Retinal pigment epithelial cell (primary cell): Measurements from ENCODE around the gene ERC2.
"Not testable (repeated sequence)": the region's sequence is repeated elsewhere in the genome, so short reads cannot be mapped to it uniquely, and the experiment has no call there.

Experiments used
- DNase-seq: peaks from one replicate; pipeline ENCODE4 v3.0.0-alpha.2; 2010; ENCODE audit warnings: low read depth
- H3K4me3 ChIP-seq: 2 replicates; pipeline ENCODE4 v1.5.1; 2011; ENCODE audit warnings: mild to moderate bottlenecking, low read length, control low read depth, moderate library complexity
- TF ChIP-seq, protein P1 (sequence below): conservative IDR thresholded peaks from 2 replicates; pipeline ENCODE4 v1.5.1; 2011; ENCODE audit warnings: low read depth, low read length, control low read depth, inconsistent platforms

ERC2 gene

DNA sequence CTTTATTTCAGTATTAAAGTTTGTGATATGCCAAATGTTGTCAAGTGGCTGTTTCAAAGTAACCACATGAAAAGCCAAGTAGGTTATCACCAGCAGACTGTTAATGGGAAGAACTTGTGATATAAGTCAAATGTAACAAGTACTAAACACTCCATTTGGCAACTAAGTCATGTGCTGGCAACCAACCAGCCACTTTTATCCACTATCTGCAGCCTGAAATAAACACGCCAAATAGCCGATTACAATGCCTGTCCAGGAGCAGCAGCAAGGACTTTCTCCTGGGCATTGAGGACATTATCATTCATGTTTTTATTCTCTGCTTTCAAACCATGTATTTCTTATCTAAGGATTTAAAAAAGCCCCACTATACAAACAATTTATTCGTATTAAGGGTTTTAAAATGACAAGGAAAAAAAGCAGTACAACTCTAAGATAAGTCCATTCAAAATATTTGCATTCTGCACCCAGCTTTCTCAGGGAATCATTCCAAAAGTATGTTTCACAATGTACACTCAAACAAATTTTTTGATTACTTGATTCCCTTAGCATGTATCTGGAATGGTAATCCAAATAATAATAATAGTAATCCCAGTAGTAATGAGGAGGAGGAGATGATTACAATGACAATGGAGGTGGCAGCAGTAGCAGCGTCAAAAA, 448.6 kb downstream of the ERC2 start:
- DNase-seq: no peak
- H3K4me3 ChIP-seq: no peak overlapping the region
- TF ChIP-seq, protein P1, sequence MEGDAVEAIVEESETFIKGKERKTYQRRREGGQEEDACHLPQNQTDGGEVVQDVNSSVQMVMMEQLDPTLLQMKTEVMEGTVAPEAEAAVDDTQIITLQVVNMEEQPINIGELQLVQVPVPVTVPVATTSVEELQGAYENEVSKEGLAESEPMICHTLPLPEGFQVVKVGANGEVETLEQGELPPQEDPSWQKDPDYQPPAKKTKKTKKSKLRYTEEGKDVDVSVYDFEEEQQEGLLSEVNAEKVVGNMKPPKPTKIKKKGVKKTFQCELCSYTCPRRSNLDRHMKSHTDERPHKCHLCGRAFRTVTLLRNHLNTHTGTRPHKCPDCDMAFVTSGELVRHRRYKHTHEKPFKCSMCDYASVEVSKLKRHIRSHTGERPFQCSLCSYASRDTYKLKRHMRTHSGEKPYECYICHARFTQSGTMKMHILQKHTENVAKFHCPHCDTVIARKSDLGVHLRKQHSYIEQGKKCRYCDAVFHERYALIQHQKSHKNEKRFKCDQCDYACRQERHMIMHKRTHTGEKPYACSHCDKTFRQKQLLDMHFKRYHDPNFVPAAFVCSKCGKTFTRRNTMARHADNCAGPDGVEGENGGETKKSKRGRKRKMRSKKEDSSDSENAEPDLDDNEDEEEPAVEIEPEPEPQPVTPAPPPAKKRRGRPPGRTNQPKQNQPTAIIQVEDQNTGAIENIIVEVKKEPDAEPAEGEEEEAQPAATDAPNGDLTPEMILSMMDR: no peak

DNA sequence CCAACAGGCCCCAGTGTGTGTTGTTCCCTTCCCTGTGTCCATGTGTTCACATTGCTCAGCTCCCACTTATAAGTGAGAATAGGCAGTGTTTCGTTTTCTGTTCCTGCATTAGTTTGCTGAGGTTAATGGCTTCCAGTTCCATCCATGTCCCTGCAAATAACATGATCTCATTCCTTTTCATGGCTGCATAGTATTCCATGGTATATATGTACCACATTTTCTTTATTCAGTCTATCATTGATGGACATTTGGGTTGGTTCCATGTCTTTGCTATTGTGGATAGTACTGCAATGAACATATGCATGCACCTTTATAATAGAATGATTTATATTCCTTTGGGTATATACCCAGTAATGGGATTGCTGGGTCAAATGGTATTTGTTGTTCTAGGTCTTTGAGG, 452.9 kb downstream of the ERC2 start:
- H3K4me3 ChIP-seq, DNase-seq: not testable (repeated sequence)

DNA sequence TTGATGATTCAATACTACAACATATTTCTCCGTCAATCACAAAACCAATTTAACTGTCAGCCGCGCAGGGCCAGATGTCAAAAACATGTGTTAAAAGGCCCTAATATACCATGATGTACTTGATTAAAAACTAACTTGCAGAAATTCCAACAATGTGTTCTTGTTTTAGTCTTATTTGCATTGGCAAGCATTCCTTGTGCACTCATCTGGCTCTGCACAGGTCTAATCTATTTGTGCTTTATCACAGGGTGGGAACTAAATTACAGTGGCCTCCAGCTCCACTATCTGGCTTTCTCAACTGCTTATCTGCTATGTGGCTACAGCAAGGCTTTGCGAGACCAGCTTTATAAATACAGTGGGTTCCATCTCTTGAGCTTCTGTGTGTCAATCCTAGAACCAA, 455.5 kb downstream of the ERC2 start:
- H3K4me3 ChIP-seq: no peak overlapping the region
- TF ChIP-seq, protein P1: no peak
- no peak for DNase-seq

DNA sequence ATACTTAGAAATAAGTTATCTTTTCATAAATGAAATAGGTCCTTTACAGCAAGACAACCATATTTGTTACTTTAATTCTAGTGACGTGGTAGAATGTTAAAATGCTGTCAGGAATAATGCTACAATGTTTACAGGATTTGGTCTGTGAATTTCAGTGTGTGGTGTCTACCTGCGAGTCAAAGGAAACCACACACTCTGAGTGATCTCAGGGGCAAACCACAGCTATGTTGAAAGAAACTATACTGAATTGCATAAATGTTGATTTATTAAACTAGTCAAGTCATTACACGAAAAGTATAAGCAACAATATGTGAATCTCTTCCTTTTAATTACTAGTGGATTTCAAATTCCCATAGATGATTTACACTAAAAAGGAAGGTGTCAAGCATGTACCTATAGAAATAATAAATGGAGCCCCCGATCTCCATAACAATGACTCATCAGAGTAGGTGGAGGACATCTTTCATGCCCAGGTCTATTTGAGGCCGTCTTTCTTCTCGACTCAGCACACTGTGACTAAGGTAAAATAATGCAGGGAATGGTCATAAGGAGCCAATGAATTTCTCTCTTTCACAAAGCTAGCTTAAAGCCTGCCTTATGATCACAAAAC, 463.0 kb downstream of the ERC2 start:
- TF ChIP-seq, protein P1: no peak

DNA sequence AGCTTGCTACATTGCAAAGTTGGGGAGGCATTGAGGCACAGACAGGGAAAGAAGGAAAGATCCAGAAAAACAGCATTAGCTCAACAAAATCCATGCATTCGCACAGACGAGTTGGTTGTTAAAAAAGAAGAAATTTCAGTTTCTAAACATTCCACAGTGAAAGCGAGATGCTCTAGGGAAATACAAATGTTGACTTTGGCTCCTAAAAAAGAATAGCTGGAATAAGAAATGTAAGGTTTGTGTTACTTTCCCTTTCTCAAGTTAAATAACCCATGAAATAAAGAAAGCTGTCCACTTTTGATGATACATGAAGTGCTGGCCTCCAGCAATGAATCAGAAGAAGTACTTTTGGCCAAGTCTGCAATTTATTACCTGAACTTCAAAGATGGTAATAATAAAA, 465.1 kb downstream of the ERC2 start:
- no peak overlapping the region for H3K4me3 ChIP-seq
- DNase-seq: no peak
- TF ChIP-seq, protein P1: no peak

More for the DNA sequence above, 463.0 kb downstream of the ERC2 start:
- DNase-seq: no peak
- no peak overlapping the region for H3K4me3 ChIP-seq

DNA sequence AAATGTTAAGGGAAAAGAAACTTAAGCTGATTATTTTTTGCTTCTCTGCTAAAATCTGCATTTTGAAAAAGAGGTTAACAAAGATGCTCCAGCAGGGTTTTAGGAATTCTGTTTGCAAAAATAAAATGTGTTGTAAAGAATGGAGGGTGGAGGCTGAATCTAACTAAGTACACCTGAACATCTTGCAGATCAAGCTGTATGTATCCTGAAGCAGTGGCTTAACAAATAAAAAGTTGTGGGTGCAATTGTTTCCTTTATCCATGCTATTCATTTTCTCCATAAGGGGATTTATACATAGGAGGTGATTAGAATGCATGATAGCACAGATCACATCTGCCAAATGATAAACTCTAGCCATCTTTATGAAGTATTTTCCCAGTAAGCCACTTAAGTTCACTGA, 466.3 kb downstream of the ERC2 start:
- H3K4me3 ChIP-seq: no peak overlapping the region
- TF ChIP-seq, protein P1: no peak

DNA sequence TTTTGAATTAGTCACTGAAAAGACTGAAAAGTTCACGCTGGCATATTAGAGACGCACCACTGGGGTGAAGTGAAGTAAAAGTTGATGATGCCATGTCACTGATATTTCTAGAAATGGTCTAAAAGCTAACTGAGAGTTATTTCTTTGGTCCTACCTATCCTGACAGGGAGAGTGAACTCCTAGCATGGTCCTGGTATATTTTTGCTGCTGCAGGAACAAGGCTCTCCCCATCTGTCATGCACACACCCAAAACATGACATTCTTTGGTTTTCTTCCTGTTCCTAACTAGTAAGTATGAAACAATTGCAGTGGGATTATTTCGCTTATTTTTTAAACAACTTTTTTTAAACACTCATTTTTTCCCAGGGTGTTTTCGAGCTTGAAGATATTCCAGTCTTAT, 466.7 kb downstream of the ERC2 start:
- TF ChIP-seq, protein P1: no peak
- no peak for DNase-seq
- no peak overlapping the region for H3K4me3 ChIP-seq

More for the DNA sequence above, 466.3 kb downstream of the ERC2 start:
- DNase-seq: no peak
